Gastrocnemius medialis (tissue), 4 donors: ENCODE data around the gene AJAP1.

Experiments
- CTCF ChIP-seq, 5 experiments: fragments of 450-650 bp in 3 of 5; fragments of 200-600 bp in 2 of 5; sonication (generic) in 2 of 5; IDR thresholded peaks in 4 of 5; conservative IDR thresholded peaks in 1 of 5; 1 replicate in 4 of 5; 2 replicates in 1 of 5; pipeline ENCODE4 v1.5.1; 2016 to 2019; ENCODE audit warnings: antibody characterized with exemption in 5 of 5, mild to moderate bottlenecking in 3 of 5, moderate library complexity in 3 of 5
- POLR2A ChIP-seq, 2 donors: fragments of 450-650 bp; IDR thresholded peaks; one replicate each; pipeline ENCODE4 v1.6.1; 2017; ENCODE audit warnings: antibody characterized with exemption in 2 of 2, mild to moderate bottlenecking in 2 of 2, moderate library complexity in 2 of 2

- TF ChIP-seq CTCF (IDR thresholded peaks at IDR 0.05 in 4 of 5, conservative IDR thresholded peaks at IDR 0.05 in 1 of 5) (peak in 1 of 5 experiments; percentile 21), POLR2A (IDR thresholded peaks at IDR 0.05) (no peak)
These were observed 171.5 kb downstream of the AJAP1 start for GRCh38 chr1:4825800-4826450.
